HUES64 (cell line): ENCODE data around the gene KANSL3. TPM values are rescaled to one million over a fixed set of nuclear protein-coding genes. Genes with fewer than 3 reads are reported as not detected.

ENCODE experiments used
- H3K27ac ChIP-seq: 2 replicates; pipeline ENCODE4 v1.7.0; 2013; ENCODE audit warnings: low read depth, low read length, inconsistent platforms
- H3K27me3 ChIP-seq: 2 replicates; pipeline ENCODE4 v1.6.1; 2013; ENCODE audit warnings: mild to moderate bottlenecking, low read length; ENCODE audit not compliant: insufficient read depth
- H3K36me3 ChIP-seq: 2 replicates; pipeline ENCODE4 v1.6.1; 2013; ENCODE audit warnings: mild to moderate bottlenecking, low read length; ENCODE audit not compliant: insufficient read depth
- H3K4me1 ChIP-seq: 2 replicates; pipeline ENCODE4 v1.6.1; 2013; ENCODE audit warnings: mild to moderate bottlenecking, low read length, moderate library complexity; ENCODE audit not compliant: insufficient read depth
- H3K4me3 ChIP-seq: 2 replicates; pipeline ENCODE4 v1.5.1; 2013; ENCODE audit warnings: mild to moderate bottlenecking, low read length, moderate library complexity
- H3K9ac ChIP-seq: 2 replicates; pipeline ENCODE4 v1.6.1; 2013; ENCODE audit warnings: mild to moderate bottlenecking, low read depth, low read length
- H3K9me3 ChIP-seq: 2 replicates; pipeline ENCODE4 v1.6.1; 2013; ENCODE audit warnings: low read depth, low read length; ENCODE audit not compliant: insufficient read depth
- WGBS: fragments of 150-250, 120-280 bp; methylation state at CpG from one replicate; pipeline ENCODE4 v1.1.7; 2013; ENCODE audit warnings: missing lambda C conversion rate; 5-methylcytosine and 5-hydroxymethylcytosine counted together
- polyA plus RNA-seq, 2 experiments: library from polyadenylated mRNA; stranded (reverse); fragments of 50-300 nt; gene quantifications; one replicate each; pipeline ENCODE4 v1.2.3, GENCODE V29; 2013

Gene KANSL3
- polyA plus RNA-seq (2013, experiment 1 of 2), result 20.4 TPM
- 20.7 TPM for polyA plus RNA-seq (2013, experiment 2 of 2)

DNA sequence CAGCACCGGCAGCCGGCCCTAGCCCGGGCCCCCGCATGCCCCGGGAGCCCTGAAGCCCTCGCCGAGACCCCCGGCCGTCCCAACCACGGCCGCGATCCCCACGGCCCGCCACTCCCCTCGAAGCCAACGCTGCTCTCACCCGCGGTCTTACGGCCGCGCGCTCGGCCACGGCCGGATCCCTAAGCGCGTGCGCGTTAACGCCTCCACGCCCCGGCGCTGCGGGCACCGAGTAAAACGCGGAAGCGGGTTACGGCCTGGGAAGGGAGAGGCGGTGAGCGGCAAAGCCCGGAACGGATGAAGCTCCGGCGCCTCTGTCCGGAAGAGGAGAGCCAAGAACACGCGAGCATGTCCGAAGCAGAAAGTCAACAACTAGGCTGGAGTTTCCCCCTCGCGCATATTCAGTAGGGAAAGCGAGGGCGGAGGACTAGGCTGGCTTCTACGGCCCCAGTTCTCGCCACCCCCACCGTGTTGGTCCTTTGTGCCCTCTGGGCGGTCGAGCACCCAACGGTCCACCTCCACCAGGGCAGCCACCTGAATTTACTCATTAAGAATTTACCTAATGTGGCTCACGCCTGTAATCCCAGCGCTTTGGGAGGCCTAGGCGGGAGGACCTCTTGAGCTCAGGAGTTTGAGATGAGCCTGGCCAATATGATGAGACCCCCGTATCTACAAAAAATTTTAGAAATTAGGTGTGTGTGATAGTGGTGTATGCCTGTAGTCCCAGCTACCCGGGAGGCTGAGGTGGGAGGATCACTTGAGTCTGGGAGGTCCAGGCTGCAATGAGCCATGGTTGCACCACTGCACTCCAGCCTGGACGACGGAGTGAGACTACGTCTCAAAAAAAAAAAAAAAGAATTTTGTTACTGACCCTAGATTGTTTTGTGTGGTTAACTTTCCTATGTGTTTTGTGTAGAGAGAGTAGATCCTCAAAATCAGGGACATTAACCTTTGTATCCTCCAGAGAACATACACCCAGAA lies at the start of gene KANSL3:
KANSL3 (minus strand) TSS at position 169 of the 978 bp plus-strand sequence. CDS start 1,177 bp downstream, outside the sequence.
- 10% methylated on average over 67 of the region's 67 CpGs for WGBS
- no peaks in the 10 kb centered on the region for H3K9me3 ChIP-seq
- H3K9ac ChIP-seq, result peak within 1 kb of the TSS; percentile 80
- H3K36me3 ChIP-seq, result peaks cover 28% of the 10 kb centered on the region
- no peaks in the 10 kb centered on the region for H3K27me3 ChIP-seq
- peak within 1 kb of the TSS; percentile 50; the same call in 1 of the 2 replicates for H3K27ac ChIP-seq
- peaks cover 7% of the 10 kb centered on the region; the same call in 1 of the 2 replicates for H3K4me1 ChIP-seq
- H3K4me3 ChIP-seq, result peak within 1 kb of the TSS; percentile 98

DNA sequence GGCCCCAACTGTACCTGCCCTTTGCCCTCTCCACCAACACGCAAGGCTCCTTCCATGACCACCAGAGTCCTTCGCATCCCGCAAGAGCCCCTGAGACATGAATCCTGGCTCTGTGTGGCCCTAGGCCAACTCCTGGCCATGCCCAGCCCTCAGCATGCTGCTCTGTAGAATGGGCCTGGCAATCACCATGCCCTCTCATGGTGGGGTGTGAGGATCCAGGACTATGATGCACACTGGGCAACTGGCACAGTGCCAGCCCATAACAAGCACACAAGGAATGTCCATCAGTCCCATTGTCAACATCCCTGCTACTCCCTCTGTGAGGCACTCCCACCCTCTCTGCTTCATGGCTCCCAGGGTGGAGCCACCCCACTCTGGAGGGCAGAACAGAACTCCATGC lies 49.2 kb upstream of the KANSL3 start:
- H3K4me3 ChIP-seq, result no peak overlapping the region
- H3K9me3 ChIP-seq, result no peaks in the 10 kb centered on the region
- no peak overlapping the region for H3K9ac ChIP-seq
- no peaks in the 10 kb centered on the region; the same call in 1 of the 2 replicates for H3K27me3 ChIP-seq
- H3K4me1 ChIP-seq, result no peaks in the 10 kb centered on the region
- 96% methylated on average over 3 of the region's 3 CpGs for WGBS
- H3K36me3 ChIP-seq, result no peaks in the 10 kb centered on the region
- no peak overlapping the region for H3K27ac ChIP-seq

DNA sequence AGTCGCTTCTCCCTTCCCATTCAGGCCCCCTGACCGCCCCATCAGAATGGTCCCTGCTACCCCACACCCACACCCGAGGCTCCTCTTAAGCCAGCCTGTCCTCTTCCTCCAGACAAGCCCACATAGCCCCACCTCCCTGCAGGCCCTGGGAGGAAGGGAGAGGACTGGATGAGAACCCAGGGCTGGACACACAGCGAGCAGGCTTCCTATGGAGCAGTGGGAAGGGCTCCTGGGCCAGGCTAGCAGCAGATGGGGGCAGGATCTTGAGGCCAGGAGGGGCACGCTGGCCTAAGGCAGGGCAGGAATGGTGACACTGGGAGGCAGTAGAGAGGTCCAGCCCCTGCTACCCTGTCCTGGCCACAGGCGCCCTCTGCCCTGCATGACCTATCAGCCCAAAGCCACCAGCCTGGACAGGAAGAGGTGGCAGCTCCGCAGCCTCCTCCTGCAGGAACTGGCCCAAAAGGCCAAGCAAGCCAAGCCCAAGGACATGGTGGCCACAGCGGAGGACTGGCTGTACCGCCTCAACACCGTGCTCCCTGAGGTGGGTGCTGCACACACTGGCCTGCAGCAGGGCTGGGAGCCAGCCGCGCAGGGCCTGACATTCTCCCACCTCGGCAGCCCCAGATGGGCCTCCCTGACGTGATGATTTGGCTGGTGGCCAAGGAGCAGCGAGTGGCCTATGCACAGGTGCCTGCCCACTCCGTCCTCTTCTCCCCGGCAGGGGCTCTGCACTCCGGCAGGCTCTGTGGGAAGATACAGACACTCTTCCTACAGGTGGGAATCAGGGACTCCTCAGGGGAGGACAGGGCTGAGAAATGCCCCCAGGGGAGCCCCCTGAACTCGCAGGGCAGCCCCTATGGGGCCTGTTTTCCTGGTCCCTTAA lies 47.7 kb upstream of the KANSL3 start:
- Histone ChIP-seq H3K9ac (no peak overlapping the region), H3K4me1 (no peaks in the 10 kb centered on the region), H3K36me3 (no peaks in the 10 kb centered on the region), H3K27me3 (no peaks in the 10 kb centered on the region; the same call in 1 of the 2 replicates), H3K9me3 (no peaks in the 10 kb centered on the region), H3K4me3 (no peak overlapping the region), H3K27ac (no peak overlapping the region)
- 85% methylated on average over 19 of the region's 19 CpGs for WGBS

DNA sequence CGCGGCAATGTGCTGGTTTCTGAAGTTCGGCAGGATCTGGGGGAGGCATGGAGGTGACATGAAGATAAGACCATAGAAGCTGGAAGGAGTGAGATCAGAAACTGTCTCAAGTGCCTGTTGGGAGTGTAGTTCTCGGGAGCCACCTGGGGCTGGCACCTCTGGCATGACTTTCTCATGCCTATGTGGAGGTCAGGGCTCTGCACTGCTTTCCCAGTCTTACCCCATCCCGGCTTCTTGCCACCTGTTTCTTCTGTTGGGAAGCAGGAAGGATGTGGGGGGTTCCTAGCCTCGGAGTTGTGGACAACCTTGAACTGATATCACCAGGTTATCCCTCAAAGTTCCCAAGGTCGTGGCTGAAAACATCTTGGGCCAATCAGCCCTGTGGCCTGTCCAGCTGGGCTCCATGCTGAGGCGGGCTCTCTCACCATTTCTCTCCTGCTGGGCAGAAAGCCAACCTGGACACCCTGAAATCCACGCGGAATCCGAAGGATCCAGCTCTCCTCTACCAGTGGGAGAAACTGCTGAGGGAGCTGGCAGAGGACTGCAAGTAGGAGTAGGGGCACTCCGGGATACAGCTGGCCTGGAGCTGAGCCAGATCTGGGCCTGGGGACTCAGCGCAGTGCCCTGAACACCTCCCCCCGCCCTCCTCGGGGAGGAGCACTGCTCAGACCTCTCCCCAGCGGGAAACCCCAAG lies 46.9 kb upstream of the KANSL3 start:
- Histone ChIP-seq H3K4me3 (no peak overlapping the region), H3K27me3 (no peaks in the 10 kb centered on the region), H3K9ac (no peak overlapping the region), H3K36me3 (no peaks in the 10 kb centered on the region), H3K4me1 (no peaks in the 10 kb centered on the region), H3K27ac (no peak overlapping the region), H3K9me3 (no peaks in the 10 kb centered on the region)
- 89% methylated on average over 16 of the region's 16 CpGs for WGBS

DNA sequence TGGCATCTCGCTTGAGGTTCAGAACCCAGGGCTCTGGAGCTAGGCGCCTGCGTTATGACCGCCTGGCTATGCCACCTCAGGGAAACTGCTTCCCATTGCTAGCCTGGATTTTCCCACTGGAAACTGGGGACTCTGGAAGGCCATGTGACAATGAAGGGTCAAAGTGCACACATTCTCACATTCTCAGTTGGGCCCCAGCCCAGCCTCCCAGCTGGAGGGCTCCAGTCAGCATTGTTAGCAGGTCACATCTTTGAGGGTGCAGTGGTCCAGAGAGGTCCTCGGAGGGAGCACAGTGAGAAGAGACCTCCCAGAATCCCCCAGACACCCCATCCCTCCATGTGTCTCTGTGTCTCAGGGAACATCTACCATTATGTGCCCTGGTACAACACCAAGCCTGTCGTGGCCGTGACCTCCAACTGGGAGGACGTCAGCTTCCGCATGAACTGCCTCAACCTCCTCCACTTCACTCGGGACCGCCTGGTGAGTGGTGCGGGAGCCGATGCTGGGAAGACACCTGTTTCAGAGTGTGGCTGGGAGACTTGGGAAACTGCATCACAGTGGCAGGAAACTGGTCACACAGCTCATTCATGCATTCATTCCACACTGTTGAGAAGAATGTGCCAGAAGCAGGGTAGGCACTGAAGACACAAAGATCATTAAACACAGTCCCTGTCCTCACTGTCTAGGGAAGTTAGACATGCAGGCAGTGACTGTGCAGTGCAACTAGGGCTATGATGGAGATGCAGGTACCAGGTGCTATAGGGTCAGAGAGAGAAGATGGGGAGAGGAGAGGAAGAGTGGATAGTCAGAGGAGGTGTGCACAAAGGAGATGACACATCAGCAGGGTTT lies 46.1 kb upstream of the KANSL3 start:
- H3K36me3 ChIP-seq, result no peaks in the 10 kb centered on the region
- H3K27me3 ChIP-seq, result no peaks in the 10 kb centered on the region
- no peak overlapping the region for H3K27ac ChIP-seq
- H3K9me3 ChIP-seq, result no peaks in the 10 kb centered on the region
- H3K4me1 ChIP-seq, result no peaks in the 10 kb centered on the region
- 94% methylated on average over 13 of the region's 13 CpGs for WGBS
- H3K4me3 ChIP-seq, result no peak overlapping the region
- no peak overlapping the region for H3K9ac ChIP-seq

DNA sequence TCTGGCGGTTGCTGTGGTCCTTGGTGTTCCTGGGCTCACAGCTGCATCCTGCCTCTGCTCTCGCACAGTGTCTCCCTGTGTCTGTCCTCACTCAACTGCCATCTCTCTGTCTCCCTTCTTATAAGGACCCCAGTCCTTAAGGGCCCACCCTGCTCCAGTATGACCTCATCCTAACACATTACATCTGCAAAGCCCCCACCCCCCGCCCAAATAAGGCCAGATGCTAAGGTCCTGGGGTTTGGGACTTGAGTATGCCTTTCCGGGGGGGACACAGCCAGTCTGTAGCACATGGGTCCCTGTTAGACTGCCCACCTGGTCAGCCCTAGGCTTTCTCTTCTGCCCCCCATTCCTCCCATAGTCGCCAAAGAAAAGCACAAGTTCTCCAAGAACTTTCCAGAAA lies 45.2 kb upstream of the KANSL3 start:
- no peaks in the 10 kb centered on the region for H3K9me3 ChIP-seq
- no peaks in the 10 kb centered on the region for H3K27me3 ChIP-seq
- H3K4me3 ChIP-seq, result no peak overlapping the region
- no peak overlapping the region for H3K27ac ChIP-seq
- no peaks in the 10 kb centered on the region for H3K36me3 ChIP-seq
- no peaks in the 10 kb centered on the region for H3K4me1 ChIP-seq
- WGBS, result 96% methylated on average over 4 of the region's 5 CpGs
- H3K9ac ChIP-seq, result no peak overlapping the region

DNA sequence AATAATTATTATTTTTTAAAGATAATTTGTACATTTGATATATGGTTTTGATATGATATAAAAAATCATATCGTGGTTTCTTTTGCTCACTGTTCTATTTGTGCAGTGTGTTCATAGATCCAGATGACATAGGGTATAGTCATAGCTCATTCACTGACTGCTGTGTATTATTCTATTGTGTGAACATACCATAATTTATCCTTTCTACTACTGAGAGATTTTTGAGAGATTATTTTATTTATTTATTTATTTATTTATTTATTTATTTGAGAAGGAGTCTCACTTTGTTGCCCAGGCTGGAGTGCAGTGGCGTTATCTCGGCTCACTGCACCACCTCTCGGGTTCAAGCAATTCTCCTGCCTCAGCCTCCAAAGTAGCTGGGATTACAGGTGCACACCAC lies 43.4 kb upstream of the KANSL3 start:
- Histone ChIP-seq H3K4me3 (no peak overlapping the region), H3K27me3 (no peaks in the 10 kb centered on the region), H3K9me3 (no peaks in the 10 kb centered on the region), H3K27ac (no peak overlapping the region), H3K36me3 (no peaks in the 10 kb centered on the region), H3K9ac (no peak overlapping the region), H3K4me1 (no peaks in the 10 kb centered on the region)
- WGBS, result 94% methylated on average over 4 of the region's 4 CpGs

DNA sequence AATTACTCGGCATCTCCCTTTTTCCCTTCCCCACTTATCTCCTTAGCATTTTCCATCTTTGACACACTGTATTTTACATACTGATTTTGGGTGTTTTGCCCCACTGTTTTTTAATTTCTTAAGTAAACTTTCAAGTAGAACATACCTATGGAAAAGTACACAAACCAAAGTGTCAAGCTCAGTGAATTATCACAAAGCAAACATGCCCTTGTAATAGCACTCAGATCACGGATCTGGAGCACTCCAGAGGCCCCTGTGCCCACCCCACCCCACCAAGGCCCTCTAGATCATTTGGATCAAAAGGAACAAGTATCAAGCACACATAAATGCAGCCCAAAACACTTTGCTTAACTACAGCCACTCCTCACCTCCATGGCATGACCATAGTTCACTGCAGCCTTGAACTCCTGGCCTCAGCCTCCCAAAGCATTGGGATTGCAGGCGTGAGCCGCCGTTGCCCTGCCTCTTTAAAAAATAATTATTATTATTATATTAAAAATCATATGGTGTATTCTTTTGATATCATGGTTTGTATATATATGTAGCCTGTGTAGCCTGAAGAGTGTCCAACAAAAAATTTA lies 42.5 kb upstream of the KANSL3 start:
- 93% methylated on average over 3 of the region's 5 CpGs for WGBS
- Histone ChIP-seq H3K9ac (no peak overlapping the region), H3K4me1 (no peaks in the 10 kb centered on the region), H3K27ac (no peak overlapping the region), H3K4me3 (no peak overlapping the region), H3K9me3 (no peaks in the 10 kb centered on the region), H3K36me3 (no peaks in the 10 kb centered on the region), H3K27me3 (no peaks in the 10 kb centered on the region)

DNA sequence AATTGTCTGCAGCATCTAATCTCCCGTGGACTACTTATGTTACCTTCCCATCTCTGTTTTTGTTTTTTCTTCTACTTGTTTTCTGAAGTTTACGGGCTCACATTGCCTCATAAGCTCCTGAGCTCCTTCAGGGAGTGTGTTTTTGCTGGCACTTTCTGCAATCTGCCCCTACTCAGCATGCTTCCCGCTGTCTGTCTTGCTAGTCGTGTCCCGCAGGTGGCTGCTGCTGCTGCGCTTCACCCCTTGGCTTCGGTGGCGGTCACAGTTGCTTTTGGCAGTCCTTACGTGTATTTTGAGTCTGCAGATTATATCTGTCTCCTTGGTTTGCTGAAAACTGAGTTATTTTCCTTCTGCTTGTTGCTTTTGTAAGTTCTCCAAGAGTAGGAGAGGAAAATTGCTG lies 41.7 kb upstream of the KANSL3 start:
- Histone ChIP-seq H3K4me3 (no peak overlapping the region), H3K36me3 (no peaks in the 10 kb centered on the region), H3K9me3 (no peaks in the 10 kb centered on the region), H3K4me1 (no peaks in the 10 kb centered on the region), H3K9ac (no peak overlapping the region), H3K27me3 (no peaks in the 10 kb centered on the region), H3K27ac (no peak overlapping the region)
- 59% methylated on average over 9 of the region's 9 CpGs for WGBS
